NK-92 (cell line): ENCODE results near the gene FNBP1L.

Source experiments
- DNase-seq: peaks from one replicate; lab custom pipeline; 2025; ENCODE audit not compliant: unreplicated experiment; lab: John Stamatoyannopoulos, UW

FNBP1L gene

DNA sequence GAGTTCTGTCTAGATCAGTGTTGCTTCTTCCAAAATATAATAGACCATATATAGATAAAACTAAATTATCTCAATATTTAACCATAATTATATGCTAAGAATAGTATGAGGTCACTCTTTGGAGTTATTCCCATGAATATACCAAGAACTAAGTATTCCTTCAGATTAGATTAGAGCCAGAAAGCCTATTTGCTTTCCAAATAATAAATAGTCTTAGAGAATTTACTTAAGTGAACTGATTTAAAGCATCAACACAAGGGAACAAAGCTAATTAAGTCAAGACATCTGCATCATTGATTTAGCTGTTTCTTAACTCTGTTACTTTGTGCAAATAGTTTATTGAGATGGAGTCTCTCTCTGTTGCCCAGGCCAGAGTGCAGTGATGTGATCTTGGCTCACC lies 35.7 kb downstream of the FNBP1L start:
- no peak for DNase-seq

DNA sequence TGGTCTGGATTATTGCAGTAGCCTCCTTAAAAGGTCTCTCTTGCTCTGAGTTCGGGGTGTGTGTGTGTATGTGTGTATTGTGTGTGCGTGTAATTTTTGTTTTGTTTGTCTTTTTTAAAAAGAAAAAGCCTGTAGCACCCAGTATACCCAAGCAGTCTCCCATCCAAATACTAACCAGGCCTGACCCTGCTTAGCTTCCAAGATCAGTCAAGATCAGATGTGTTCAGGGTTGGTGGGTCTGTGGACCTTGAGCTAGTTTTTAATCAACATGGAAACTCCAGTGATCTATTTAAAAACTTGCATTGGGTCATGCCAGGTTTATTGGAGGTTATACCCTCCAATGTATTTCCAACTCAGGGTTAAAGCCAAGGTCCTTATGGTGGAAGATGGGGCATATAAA lies 40.3 kb downstream of the FNBP1L start:
- DNase-seq: no peak

DNA sequence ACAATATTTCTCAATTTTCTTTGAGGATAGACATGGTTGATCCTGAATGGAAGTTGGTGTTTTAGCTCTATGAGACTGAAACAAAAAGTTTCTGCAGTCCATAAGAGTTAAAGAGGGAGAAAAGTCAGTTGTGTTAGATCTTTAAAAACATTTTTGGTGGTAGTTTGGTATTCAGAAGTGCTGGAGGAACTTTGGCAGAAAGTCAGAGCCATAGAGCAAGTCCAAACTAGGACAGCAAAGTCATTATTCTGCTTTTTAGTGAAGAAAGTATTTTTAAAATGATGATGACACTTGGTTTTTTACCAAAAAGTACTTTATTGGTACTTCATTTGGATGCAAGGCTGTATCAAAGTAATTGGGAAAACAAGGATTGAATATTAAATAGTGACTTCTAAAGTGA lies 41.8 kb downstream of the FNBP1L start:
- DNase-seq: no peak

GRCh38 chr1:93490357-93490756 lies 42.4 kb downstream of the FNBP1L start:
- no peak for DNase-seq

DNA sequence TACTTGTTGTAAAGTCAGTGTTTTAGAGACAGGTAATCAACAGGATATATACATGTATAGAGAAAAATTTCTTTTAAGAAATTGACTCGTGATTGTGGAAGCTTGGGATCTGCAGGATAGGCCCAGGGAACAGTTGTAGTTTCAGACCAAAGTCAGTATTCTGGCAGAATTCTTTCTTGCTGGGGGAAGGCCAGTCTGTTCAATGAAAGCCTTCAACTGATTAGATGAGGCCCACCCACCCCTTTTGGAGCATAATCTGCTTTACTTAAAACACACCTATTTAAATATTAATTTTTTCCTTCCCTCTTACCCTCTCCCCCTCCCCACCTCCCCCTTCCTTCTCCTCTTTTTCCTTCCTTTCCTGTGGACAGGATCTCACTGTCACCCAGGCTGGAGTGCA lies 48.0 kb downstream of the FNBP1L start:
- DNase-seq: no peak

DNA sequence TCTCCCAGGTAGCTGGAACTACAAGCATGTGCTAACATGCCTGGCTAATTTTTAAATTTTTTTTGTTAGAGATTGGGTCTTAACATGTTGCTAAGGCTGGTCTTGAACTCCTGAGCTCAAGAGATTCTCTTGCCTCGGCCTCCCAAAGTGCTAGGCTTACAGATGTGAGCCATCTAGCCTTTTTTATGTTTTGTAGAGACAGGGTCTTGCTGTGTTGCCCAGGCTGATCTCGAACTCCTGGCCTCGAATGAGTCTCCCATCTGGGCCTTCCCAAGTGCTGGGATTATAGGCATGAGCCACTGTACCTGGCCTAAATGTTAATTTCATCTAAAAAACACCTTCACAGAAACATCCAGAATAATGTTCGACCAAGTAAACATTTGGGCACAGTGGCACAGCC lies 48.6 kb downstream of the FNBP1L start:
- no peak for DNase-seq

GRCh38 chr1:93499075-93499474 lies 51.2 kb downstream of the FNBP1L start:
- no peak for DNase-seq

GRCh38 chr1:93499533-93499932 lies 51.6 kb downstream of the FNBP1L start:
- DNase-seq: no peak

DNA sequence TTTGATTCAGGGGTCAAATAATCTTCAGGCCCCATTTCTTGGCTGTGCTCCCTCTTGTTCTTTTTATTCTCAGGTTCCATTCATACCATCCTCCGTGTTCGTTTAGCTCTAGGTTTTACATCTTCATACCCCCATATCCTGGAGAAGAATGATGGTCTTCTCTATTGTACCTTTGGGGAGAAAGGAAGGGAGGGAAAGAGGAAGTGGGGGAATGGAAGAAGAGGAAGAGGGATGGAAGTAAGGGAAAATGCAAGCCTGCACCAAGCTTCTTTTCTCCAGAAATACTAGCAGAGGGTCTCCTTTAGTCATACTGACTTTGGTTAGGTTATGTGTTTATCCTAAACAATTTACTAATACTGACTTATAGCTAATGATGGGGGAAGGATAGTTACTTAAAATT lies 52.4 kb downstream of the FNBP1L start:
- no peak for DNase-seq

- no peak for DNase-seq
Measured at GRCh38 chr1:93501399-93501798, 53.5 kb downstream of the FNBP1L start.

DNA sequence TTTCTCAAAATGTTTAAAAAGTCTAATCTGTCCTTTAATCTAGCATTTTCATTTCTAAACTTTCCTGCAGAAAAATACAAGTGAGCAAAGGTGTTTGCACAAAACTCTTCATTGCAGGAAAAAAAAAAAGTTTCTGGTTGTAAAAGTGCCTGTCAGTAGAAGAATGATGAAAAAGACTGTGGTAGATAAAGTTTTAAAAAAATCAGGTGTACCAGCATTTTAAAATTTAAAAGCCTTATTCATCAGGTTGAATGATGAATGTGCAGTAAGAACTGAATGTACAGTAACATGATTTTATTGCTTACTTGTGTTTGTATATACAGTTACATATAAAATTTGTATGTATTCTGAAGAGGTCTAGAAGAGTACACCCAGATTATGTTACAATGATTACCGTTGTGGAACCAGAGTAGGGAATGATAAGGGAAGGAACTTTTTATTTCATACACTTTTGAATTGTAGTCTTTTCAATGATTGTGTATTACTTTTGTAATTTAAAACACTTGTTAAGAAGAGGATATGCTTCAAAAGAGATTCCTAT lies 54.0 kb downstream of the FNBP1L start:
- no peak for DNase-seq

GRCh38 chr1:93502571-93502970 lies 54.7 kb downstream of the FNBP1L start:
- no peak for DNase-seq

DNA sequence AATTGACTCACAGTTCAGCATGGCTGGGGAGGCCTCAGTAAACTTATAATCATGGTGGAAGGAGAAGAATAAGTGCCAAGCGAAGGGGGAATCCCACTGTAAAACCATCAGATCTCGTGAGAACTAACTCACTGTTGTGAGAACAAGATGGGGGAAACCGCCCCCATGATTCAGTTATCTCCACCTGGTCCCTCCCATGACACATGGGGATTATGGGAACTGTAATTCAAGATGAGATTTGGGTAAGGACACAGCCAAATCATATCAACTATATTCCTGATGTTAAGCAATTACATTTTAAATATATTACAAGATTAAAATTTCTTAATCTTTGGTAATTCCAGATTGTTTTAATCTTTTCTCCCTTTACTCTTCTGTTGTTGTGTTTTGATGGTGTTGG lies 55.2 kb downstream of the FNBP1L start:
- DNase-seq: no peak

DNA sequence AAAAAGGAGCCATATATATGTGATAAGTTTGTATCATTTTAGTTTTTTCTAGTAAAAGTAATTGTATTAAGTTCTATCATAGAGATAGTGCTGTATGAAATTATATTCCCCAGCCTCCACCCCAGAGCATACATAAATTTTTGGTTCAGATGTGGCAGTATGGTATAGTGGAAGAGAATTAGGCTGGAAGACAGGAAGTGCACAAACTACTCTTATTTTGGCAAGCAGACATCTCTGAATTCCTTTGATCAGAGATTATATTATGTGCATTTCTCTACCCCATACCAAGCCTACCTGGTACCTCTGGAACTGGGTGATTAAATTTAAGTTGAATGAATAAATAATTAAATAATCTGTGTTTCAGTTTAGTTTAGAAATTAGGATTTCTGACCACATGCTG lies 55.9 kb downstream of the FNBP1L start:
- DNase-seq: no peak

- DNase-seq: no peak
Measured at GRCh38 chr1:93504247-93505033, 56.5 kb downstream of the FNBP1L start.

DNA sequence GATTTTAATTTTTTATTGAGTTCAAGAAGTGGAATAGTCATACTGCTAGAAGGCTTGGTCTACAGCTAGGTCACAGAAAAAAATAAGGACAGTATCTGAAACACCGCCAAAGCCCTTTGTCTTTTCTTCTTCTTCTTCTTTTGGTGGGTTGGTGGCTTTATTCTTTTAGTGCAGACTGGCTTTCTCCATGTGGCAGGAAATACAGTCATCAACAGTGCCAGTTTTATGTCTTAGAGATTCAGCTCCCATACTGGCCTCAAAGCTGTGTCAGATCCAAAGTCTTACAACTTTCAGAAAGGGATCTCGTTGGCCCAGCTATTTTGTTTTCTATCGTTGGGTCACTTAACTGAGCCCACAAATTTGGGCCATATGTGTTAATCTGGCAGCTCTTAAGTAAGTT lies 58.2 kb downstream of the FNBP1L start:
- no peak for DNase-seq

DNA sequence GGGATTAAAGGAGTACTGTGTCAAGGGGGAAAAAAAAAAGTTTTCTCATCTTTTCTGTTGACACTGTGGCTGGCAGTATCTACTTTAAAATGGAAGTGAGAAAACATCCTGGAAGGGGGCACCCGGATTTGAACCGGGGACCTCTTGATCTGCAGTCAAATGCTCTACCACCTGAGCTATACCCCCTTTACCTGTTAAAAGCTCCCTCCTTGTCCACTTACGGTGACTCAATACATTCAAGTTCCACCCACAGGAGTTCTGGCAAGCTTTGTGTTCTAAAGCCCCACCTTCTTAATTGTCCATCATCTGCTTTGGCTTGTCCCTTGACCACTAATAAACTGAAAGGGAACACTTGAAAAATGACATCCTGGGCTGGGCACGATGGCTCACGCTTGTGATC lies 68.2 kb downstream of the FNBP1L start:
- no peak for DNase-seq

DNA sequence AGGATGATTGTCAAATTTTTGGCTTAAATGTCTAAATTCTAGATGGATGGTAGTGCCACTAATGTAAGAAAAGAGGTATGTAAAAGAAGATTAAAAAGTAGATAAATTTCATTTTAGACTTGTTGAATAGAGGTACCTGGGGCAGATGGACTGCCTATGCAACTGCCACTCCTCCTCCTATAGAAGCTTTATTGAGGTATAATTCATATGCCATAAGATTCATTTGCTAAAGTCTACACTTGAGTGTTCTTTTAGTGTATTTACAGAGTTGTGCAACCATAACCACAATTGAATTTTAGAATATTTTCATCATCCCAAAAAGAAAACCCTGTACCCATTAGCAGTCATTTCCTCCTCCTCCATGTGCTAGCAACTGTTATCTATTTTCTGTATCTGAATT lies 70.6 kb downstream of the FNBP1L start:
- no peak for DNase-seq

DNA sequence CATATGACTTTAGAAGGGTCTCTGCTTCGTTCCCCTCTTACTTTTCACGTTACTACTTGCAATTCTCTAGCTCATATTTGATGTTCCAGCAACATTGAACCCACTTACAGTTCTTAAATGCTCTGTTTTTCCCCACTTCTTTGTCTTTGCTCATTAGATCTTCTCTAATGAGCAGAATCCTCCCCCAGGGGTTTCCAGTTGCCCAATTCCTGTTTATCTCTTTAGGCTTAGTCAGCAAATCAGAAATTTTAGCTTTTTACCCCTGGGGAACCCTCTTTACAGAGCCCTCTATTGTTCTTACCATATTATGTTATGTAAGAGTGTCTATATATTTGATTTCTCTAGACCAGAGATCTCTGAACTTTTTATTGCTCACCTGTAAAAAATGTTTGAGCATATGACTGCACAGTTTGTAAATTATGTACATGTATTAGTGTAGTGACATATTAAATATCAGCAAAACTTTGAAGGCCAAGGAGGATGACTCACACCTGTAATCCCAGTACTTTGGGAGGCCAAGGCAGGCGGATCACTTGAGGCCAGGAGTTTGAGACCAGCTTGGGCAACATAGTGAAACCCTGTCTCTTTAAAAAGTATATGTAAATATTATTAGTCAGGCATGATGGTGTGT lies 71.4 kb downstream of the FNBP1L start:
- DNase-seq: no peak

DNA sequence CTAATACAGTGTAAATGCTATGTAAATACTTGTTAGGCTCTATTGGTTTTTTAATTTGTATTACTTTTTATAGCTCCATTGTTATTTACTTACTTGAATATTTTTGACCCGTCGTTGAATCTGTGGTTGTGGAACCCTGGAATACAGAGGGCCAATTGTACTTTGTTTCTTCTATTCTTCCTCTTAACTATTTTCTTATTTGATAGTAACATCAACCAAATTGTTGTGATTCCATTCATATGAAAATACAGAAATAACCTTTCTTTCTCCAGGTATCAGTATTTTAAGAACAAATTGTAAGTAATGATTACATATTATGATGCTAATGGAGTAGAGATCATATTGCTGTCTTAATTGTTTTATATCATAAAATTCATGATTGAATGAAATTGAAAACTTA lies 73.7 kb downstream of the FNBP1L start:
- no peak for DNase-seq

DNA sequence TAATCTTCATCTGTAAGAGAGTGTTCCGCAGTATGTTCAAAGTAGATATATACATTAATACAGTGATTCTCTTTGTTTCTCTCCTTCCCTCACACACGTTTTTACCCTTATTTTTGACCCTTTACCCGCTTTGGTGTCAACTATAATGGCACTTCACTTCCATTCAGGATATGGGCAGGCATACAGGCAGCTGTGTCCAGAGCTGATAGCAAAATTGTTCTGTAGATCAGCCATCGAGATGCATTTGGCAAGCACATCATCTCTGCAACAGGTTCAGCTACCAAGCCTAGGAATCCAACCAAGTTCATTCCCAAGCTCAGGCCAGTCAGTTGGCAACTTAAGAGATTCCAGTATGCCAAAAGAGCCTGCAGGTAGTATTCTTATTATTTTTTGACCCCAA lies 74.8 kb downstream of the FNBP1L start:
- no peak for DNase-seq

- no peak for DNase-seq
Measured at GRCh38 chr1:93525431-93525830, 77.5 kb downstream of the FNBP1L start.

GRCh38 chr1:93526431-93526830 lies 78.5 kb downstream of the FNBP1L start:
- DNase-seq: no peak
